Smooth muscle cell (in vitro differentiated cells): ENCODE results near the gene LCORL. TPM values are rescaled to one million over a fixed set of nuclear protein-coding genes. Genes with fewer than 3 reads are reported as not detected.

ENCODE experiments used
- DNase-seq: peaks from one replicate; lab custom pipeline; 2025; ENCODE audit not compliant: unreplicated experiment; lab: John Stamatoyannopoulos, UW
- H2AFZ ChIP-seq: fragments of 200-600 bp; sonication (generic); 2 replicates; pipeline ENCODE4 v1.6.0; 2016; ENCODE audit warnings: antibody characterized with exemption, low read depth, mild to moderate bottlenecking
- H3F3A ChIP-seq: fragments of 200-600 bp; sonication (generic); 2 replicates; pipeline ENCODE4 v1.6.0; 2017; ENCODE audit warnings: antibody characterized with exemption, low read depth
- H3K27ac ChIP-seq: fragments of 200-600 bp; sonication (generic); 2 replicates; pipeline ENCODE4 v1.5.1; 2016; ENCODE audit warnings: low read depth, mild to moderate bottlenecking
- H3K27me3 ChIP-seq: fragments of 200-600 bp; sonication (generic); 2 replicates; pipeline ENCODE4 v1.6.1; 2016; ENCODE audit warnings: low read depth, mild to moderate bottlenecking
- H3K36me3 ChIP-seq: fragments of 200-600 bp; sonication (generic); 2 replicates; pipeline ENCODE4 v1.5.1; 2016; ENCODE audit warnings: low read depth
- H3K4me1 ChIP-seq: fragments of 200-600 bp; sonication (generic); 2 replicates; pipeline ENCODE4 v1.5.1; 2016; ENCODE audit warnings: low read depth
- H3K4me2 ChIP-seq: fragments of 200-600 bp; sonication (generic); 2 replicates; pipeline ENCODE4 v1.6.0; 2016; ENCODE audit warnings: mild to moderate bottlenecking
- H3K4me3 ChIP-seq: fragments of 200-600 bp; sonication (generic); 2 replicates; pipeline ENCODE4 v1.5.1; 2016; ENCODE audit warnings: mild to moderate bottlenecking
- H3K79me2 ChIP-seq: fragments of 200-600 bp; sonication (generic); 2 replicates; pipeline ENCODE4 v1.6.0; 2016; ENCODE audit warnings: low read depth, mild to moderate bottlenecking
- H3K9ac ChIP-seq: fragments of 200-600 bp; sonication (generic); 2 replicates; pipeline ENCODE4 v1.6.0; 2016; ENCODE audit warnings: low read depth
- H3K9me3 ChIP-seq: fragments of 200-600 bp; sonication (generic); replicated peaks from 2 replicates; pipeline ENCODE4 v1.5.1; 2016; ENCODE audit warnings: low read depth
- H4K20me1 ChIP-seq: fragments of 200-600 bp; sonication (generic); 2 replicates; pipeline ENCODE4 v1.6.0; 2016; ENCODE audit warnings: low read depth
- CTCF ChIP-seq: fragments of 200-600 bp; sonication (generic); IDR thresholded peaks from 2 replicates; pipeline ENCODE4 v1.5.1; 2017; ENCODE audit warnings: borderline replicate concordance, mild to moderate bottlenecking, antibody characterized with exemption; ENCODE audit not compliant: insufficient read depth, poor library complexity, severe bottlenecking
- WGBS: methylation state at CpG from one replicate; pipeline ENCODE4 v1.1.7; 2016; ENCODE audit warnings: low lambda C conversion rate; 5-methylcytosine and 5-hydroxymethylcytosine counted together
- polyA plus RNA-seq: library from polyadenylated mRNA; unstranded; fragments of >200 nt; fragmentation: Nextera tagmentation; extraction: Ambion mirVana; gene quantifications from 2 replicates; pipeline ENCODE4 v1.2.1, GENCODE V29; 2016
- total RNA-seq: library from RNA; depleted of rRNA; stranded (reverse); fragments of >200 nt; gene quantifications from 2 replicates; pipeline ENCODE4 v1.2.3, GENCODE V29; 2014

LCORL gene
- total and polyA plus RNA-seq, 2 experiments from 2014 or later, result 11.2 to 16.6 TPM

DNA sequence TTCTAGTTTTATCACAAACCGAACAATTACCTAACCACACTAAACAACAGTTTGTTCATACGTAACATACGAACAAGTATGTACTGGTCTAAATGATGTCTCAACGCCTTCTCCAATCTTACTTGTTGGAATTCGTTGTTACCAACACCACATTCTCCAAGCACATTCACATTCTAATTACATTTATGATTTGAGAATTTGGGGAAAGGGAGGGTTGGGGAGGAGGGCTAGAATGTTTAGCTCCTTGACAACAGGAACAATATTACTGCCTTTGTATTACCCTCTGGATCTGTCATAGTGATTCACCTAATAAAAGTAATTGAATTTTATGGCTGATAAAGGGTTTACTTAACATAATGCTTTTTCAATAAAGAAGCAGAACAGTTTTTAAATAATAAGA, 24.4 kb downstream of the LCORL start:
- Histone ChIP-seq H4K20me1 (peaks cover 32% of the 10 kb centered on the region), H3K9me3 (no peaks in the 10 kb centered on the region), H3K27me3 (no peaks in the 10 kb centered on the region), H3K27ac (no peak overlapping the region), H3K4me1 (no peaks in the 10 kb centered on the region), H3K4me3 (no peak overlapping the region), H3K4me2 (no peak overlapping the region), H2AFZ (no peak overlapping the region), H3K9ac (no peak overlapping the region), H3F3A (no peaks in the 10 kb centered on the region), H3K79me2 (peaks cover 79% of the 10 kb centered on the region), H3K36me3 (no peaks in the 10 kb centered on the region)
- no peak for TF ChIP-seq CTCF
- no peak for DNase-seq
- WGBS, result 87% methylated on average over 5 of the region's 5 CpGs

DNA sequence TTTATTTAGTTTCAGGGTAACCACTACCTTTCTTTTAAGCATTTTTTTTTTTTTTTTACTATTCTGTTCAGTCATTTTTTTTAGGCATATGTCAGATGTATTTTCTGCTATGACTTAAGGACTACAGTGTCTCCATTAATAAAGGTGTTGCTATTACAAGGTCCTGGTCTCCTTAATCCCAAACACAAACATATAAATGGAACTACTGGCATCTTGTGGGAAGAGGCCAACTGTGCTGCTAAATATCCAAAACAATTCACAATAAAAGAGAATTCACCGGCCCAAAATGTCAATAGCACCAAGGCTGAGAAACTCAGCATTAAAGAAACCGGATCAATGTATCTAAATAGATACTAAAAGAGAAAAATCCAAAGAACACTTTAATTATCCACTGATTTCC, 26.4 kb downstream of the LCORL start:
- 94% methylated on average over 2 of the region's 2 CpGs for WGBS
- H4K20me1 ChIP-seq, result peaks cover 25% of the 10 kb centered on the region
- H3K27me3 ChIP-seq, result no peaks in the 10 kb centered on the region

DNA sequence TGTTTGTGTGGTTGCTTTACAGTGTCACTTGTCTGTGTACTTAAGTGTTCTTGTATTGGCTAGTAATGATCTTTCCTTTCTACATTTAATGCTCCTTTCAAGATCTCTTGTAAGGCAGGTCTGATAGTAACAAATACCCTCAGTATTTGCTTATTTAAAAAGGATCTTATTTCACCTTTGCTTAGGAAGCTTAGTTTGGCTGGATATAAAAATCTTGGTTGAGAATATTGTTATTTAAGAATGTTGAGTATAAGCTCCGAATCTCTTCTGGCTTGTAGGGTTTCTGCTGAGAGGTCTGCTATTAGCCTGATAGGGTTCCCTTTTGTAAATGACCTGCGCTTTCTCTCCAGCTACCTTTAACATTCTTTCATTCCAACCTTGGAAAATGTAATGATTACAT, 35.7 kb downstream of the LCORL start:
- H3F3A ChIP-seq, result no peaks in the 10 kb centered on the region
- no peaks in the 10 kb centered on the region for H4K20me1 ChIP-seq
- H3K27me3 ChIP-seq, result no peaks in the 10 kb centered on the region
- H2AFZ ChIP-seq, result no peak overlapping the region
- 98% methylated on average over 2 of the region's 2 CpGs for WGBS
- DNase-seq, result no peak
- TF ChIP-seq CTCF, result no peak
- no peak overlapping the region for H3K27ac ChIP-seq
- no peak overlapping the region for H3K9ac ChIP-seq
- no peak overlapping the region for H3K4me2 ChIP-seq
- H3K4me3 ChIP-seq, result no peak overlapping the region
- no peaks in the 10 kb centered on the region for H3K4me1 ChIP-seq
- peaks cover 8% of the 10 kb centered on the region for H3K9me3 ChIP-seq
- H3K36me3 ChIP-seq, result no peaks in the 10 kb centered on the region
- H3K79me2 ChIP-seq, result peaks cover 5% of the 10 kb centered on the region

More for the DNA sequence above, 26.4 kb downstream of the LCORL start:
- Histone ChIP-seq H3K4me3 (no peak overlapping the region), H3K27ac (no peak overlapping the region), H3K79me2 (peaks cover 77% of the 10 kb centered on the region), H3K9ac (no peak overlapping the region), H2AFZ (no peak overlapping the region), H3K4me1 (no peaks in the 10 kb centered on the region), H3K4me2 (no peak overlapping the region), H3F3A (no peaks in the 10 kb centered on the region), H3K36me3 (no peaks in the 10 kb centered on the region), H3K9me3 (no peaks in the 10 kb centered on the region)
- no peak for DNase-seq
- no peak for TF ChIP-seq CTCF

- Histone ChIP-seq H3K9ac (no peak overlapping the region), H4K20me1 (no peaks in the 10 kb centered on the region), H3K9me3 (peaks cover 2% of the 10 kb centered on the region), H3F3A (no peaks in the 10 kb centered on the region), H3K27ac (no peak overlapping the region), H3K79me2 (no peaks in the 10 kb centered on the region), H3K4me1 (no peaks in the 10 kb centered on the region), H3K4me3 (no peak overlapping the region), H2AFZ (no peak overlapping the region), H3K27me3 (no peaks in the 10 kb centered on the region), H3K36me3 (no peaks in the 10 kb centered on the region), H3K4me2 (no peak overlapping the region)
- DNase-seq, result no peak
- 88% methylated on average over 1 of the region's 1 CpG for WGBS
- TF ChIP-seq CTCF, result no peak
These were observed 40.5 kb downstream of the LCORL start for GRCh38 chr4:17981063-17981462.
